Lower lobe of right lung (tissue), 2 donors: ENCODE results near the gene CBX2. TPM values are rescaled to one million over a fixed set of nuclear protein-coding genes. Genes with fewer than 3 reads are reported as not detected.

Experiments used
- ATAC-seq, 2 donors: fragments of 200-7000 bp; cut with Tn5 transposase; one replicate each; pipeline ENCODE4 v1.9.1; 2020 to 2022; ENCODE audit warnings: mild to moderate bottlenecking in 2 of 2, moderate library complexity in 2 of 2
- DNase-seq: peaks from one replicate; pipeline ENCODE4 v3.0.0-alpha.2; 2020
- H3K27ac ChIP-seq: fragments of 200-600 bp; one replicate; pipeline ENCODE4 v1.8.0; 2022
- H3K27me3 ChIP-seq: fragments of 200-600 bp; one replicate; pipeline ENCODE4 v1.8.0; 2022; ENCODE audit warnings: low read depth
- H3K36me3 ChIP-seq: fragments of 200-600 bp; one replicate; pipeline ENCODE4 v1.8.0; 2022; ENCODE audit warnings: mild to moderate bottlenecking
- H3K4me1 ChIP-seq: fragments of 200-600 bp; one replicate; pipeline ENCODE4 v1.8.0; 2022
- H3K4me3 ChIP-seq: fragments of 200-600 bp; one replicate; pipeline ENCODE4 v1.8.0; 2022; ENCODE audit warnings: mild to moderate bottlenecking
- H3K9me3 ChIP-seq: fragments of 200-600 bp; one replicate; pipeline ENCODE4 v1.8.0; 2022
- intact Hi-C: fragments of 100-400 bp; cut with DNase I; formaldehyde crosslinking; loops from one replicate; pipeline ENCODE4 v1.11.0; 2022
- total RNA-seq: library from RNA; stranded (reverse); fragmentation: NEBNext Ultra II Directional; extraction: Animal tissue kit (Norgen Biotek cat#: 25700); gene quantifications from one replicate; pipeline ENCODE4 v1.2.1, GENCODE V29; 2021
- TF ChIP-seq, protein P1 (sequence below): fragments of 200-600 bp; IDR thresholded peaks from one replicate; pipeline ENCODE4 v1.8.0; 2022; ENCODE audit warnings: antibody characterized with exemption, mild to moderate bottlenecking
- donor health status: DM: no; HTN: yes; CAD: no; lungs with severe emphysema.

The CBX2 gene
- total RNA-seq, 1 donor from 2014 or later = 3.9 TPM

DNA sequence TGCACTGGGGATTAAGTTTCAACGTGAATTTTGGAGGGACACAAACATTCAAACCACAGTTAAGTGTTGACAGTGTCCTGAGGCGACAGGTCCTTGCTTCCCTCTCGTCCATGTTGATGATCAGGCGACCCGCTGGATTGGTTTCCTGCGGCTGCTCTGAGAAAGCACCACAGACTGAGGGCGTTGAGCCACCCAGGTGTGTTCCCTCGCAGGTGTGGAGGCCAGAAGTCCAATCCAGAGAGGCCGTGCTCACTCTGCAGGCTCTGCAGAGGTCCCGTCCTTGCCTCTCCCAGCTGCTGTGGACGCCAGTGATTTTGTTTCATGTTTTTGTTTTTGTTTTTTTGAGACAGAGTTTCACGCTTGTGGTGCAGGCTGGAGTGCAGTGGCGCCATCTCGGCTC lies 22.4 kb upstream of the CBX2 start:
- intact Hi-C loops = no loop called here
- no peaks in the 10 kb centered on the region for H3K36me3 ChIP-seq
- H3K27ac ChIP-seq = no peak overlapping the region
- H3K27me3 ChIP-seq = peaks cover 26% of the 10 kb centered on the region
- H3K9me3 ChIP-seq = no peaks in the 10 kb centered on the region
- H3K4me3 ChIP-seq = no peak overlapping the region
- ATAC-seq = no peak
- TF ChIP-seq, protein P1, sequence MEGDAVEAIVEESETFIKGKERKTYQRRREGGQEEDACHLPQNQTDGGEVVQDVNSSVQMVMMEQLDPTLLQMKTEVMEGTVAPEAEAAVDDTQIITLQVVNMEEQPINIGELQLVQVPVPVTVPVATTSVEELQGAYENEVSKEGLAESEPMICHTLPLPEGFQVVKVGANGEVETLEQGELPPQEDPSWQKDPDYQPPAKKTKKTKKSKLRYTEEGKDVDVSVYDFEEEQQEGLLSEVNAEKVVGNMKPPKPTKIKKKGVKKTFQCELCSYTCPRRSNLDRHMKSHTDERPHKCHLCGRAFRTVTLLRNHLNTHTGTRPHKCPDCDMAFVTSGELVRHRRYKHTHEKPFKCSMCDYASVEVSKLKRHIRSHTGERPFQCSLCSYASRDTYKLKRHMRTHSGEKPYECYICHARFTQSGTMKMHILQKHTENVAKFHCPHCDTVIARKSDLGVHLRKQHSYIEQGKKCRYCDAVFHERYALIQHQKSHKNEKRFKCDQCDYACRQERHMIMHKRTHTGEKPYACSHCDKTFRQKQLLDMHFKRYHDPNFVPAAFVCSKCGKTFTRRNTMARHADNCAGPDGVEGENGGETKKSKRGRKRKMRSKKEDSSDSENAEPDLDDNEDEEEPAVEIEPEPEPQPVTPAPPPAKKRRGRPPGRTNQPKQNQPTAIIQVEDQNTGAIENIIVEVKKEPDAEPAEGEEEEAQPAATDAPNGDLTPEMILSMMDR = no peak
- peak; percentile 26 for DNase-seq
- no peaks in the 10 kb centered on the region for H3K4me1 ChIP-seq

DNA sequence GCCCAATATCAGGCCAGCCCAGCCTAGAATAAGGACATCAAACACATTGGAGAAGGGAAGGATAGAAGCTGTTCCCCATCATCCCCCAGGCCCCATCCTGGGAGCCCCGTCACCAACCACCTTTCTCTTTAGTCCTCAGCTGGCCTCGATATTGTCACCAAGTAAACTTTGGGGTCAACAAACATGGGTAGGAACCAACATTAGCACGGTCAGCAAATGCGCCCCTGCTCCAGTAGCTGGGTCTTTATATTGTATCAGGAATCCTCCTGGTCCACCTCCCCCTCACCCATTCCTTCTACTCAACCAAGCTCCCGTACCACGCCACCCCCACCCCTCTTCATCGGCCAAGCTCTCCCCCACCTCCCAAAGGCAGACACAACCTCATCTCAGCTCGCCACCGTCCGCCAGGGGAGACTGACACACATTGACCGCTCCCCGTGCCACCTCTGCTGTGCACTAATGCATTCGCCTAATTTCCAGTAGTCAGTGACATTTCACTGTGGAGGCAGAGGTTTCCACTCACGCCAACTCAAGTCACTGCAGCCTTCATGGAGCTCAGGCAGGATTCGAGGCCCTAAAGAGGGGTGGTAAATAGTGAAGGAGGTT lies 20.7 kb upstream of the CBX2 start:
- Histone ChIP-seq H3K4me3 (no peak overlapping the region), H3K27ac (no peak overlapping the region), H3K9me3 (no peaks in the 10 kb centered on the region), H3K36me3 (no peaks in the 10 kb centered on the region), H3K4me1 (no peaks in the 10 kb centered on the region), H3K27me3 (peaks cover 9% of the 10 kb centered on the region)
- intact Hi-C loops = no loop called here
- DNase-seq (peak; percentile 30), ATAC-seq (no peak)
- TF ChIP-seq, protein P1 = no peak

DNA sequence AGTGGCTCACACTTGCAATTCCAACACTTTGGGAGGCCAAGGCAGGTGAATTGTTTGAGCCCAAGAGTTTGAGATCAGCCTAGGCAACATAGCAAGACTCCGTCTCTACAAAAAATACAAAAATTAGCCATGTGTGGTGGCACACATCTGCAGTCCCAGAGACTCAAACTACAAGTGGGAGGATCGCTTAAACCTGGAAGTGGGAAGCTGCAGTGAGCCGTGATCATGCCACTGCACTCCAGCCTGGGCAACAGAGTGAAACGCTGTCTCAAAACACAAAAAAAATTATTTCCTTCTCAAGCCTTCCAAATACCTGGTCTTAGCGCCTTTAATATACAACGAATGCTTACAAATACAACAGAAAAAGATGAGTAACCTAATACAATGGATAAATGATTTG lies 19.7 kb upstream of the CBX2 start:
- ATAC-seq (no peak), DNase-seq (peak; percentile 1)
- Histone ChIP-seq H3K36me3 (no peaks in the 10 kb centered on the region), H3K27me3 (peaks cover 7% of the 10 kb centered on the region), H3K27ac (no peak overlapping the region), H3K4me1 (no peaks in the 10 kb centered on the region), H3K9me3 (no peaks in the 10 kb centered on the region), H3K4me3 (no peak overlapping the region)
- intact Hi-C loops = no loop called here
- TF ChIP-seq, protein P1 = no peak

DNA sequence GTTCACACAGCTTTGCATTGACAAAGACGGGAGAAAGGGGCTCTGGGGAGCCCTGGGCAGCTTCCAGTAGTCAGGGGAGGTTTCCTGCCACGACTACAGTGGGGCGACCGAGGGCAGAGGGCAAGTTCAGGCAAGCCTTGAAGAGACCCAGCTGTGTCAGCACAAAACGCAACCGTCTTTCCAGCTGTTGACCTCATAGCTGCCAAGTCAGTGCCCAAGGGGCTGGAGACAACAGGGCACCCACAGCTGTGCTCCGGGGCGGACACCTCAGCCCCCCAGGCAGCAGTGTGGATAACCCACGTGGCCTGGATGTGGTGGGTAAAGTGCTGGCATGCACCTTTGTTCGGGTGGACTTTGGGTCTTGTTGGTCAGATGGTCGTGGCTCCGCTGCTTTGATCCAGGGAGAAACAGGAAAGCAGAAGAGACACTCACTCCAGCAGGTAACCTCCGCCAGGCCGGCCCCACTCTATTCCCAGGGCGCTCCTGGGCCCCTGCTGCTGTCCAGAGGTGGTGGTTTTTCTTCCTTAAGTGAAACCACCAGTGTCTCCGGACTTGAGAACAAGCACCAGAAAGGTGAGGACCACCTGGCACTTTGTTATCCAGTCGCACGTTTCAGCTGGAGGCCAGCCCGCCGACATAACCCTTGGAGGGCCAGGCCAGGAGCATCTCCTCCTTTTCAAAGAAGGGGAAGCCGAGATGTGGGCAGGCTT lies 17.6 kb upstream of the CBX2 start:
- Histone ChIP-seq H3K27me3 (no peaks in the 10 kb centered on the region), H3K27ac (no peak overlapping the region), H3K4me1 (no peaks in the 10 kb centered on the region), H3K9me3 (no peaks in the 10 kb centered on the region), H3K36me3 (no peaks in the 10 kb centered on the region), H3K4me3 (no peak overlapping the region)
- ATAC-seq = no peak
- intact Hi-C loops = no loop called here
- DNase-seq = peak; percentile 19
- TF ChIP-seq, protein P1 = no peak

DNA sequence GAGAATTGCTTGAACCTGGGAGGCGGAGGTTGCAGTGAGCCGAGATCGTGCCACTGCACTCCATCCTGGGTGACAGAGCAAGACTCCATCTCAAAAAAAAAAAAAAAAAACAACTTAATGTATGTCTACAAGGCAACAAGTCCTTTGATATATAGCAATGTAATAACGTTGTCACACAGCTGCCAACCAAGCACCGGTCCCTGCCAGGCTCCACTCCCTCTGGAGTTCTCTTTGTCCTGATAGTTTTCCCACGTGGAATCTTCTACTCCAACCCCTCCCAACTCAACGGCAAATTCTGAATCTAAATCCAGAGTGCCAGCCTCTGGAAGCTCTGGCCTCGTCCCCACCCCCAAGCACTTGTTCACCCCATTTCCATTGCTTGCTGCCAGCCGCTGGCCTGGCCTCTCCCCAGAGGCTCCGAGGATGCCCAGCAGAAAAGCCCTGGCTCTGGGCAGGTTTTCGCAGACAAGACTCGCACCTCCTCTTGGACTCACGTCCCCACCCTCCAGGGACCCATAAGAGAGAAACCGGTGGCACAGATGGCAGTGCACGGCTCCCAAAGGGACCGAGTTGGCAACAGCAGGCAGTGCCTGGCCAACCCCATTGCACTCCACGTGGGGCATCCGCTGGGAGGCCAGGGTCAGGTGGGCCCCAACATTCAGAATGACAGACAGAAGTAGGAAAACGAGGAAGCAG lies 15.9 kb upstream of the CBX2 start:
- ATAC-seq (no peak), DNase-seq (peak; percentile 19)
- Histone ChIP-seq H3K4me3 (no peak overlapping the region), H3K4me1 (no peaks in the 10 kb centered on the region), H3K27me3 (no peaks in the 10 kb centered on the region), H3K9me3 (no peaks in the 10 kb centered on the region), H3K27ac (no peak overlapping the region), H3K36me3 (no peaks in the 10 kb centered on the region)
- TF ChIP-seq, protein P1 = no peak
- intact Hi-C loops = no loop called here
